Liver (tissue), 3 donors: ENCODE results near the gene HNRNPUL1.

Source experiments
- RAD21 ChIP-seq, 2 donors: IDR thresholded peaks; 2 replicates each; pipeline ENCODE4 v1.6.1; 2016; ENCODE audit warnings: antibody characterized with exemption in 2 of 2, mild to moderate bottlenecking in 2 of 2
- TF ChIP-seq, protein P1 (sequence below): IDR thresholded peaks from 2 replicates; pipeline ENCODE4 v1.6.1; 2016; ENCODE audit warnings: antibody characterized with exemption
- TF ChIP-seq, protein P2 (sequence below): fragments of 150-350 bp; IDR thresholded peaks from 2 replicates; pipeline ENCODE4 v1.5.1; 2017; ENCODE audit warnings: improper control_type of control experiment, low read depth, low read length; ENCODE audit not compliant: missing input control
- donor health status: healthy.
- donor health status: healthy.

DNA sequence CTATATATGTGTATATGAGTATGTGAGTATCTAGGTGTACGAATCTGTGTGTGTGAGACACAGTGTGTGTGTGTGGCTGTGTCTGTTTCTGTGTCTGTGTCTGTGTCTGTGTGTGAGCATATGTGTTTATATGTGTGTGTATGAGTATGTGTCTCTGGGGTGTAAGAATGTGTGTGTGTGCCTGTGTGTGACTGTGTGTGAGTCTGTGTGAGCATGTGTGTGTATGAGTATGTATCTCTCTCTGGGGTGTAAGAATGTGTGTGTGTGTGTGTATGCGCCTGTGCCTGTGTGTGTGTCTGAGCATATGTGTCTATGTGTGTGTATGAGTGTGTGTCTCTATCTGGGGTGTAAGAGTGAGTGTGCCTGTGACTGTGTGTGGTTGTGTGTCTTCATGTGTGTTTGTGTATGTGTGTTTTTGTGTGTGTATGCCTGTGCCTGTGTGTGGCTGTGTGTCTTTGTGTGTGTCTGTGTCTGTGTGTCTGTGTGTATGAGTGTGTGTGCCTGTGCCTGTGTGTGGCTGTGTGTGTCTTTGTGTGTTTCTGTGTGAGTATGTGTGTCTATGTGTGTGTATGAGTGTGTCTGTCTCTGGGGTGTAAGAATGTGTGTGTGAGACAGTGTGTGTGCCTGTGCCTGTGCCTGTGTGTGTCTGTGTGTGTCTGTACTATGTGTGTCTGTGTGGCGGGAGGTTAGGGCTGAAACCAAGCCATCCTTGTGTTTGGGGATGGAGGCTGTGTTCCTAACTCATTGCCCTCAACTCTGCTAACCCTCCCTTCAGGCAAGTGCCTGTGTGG lies 33.9 kb upstream of the HNRNPUL1 start:
- TF ChIP-seq, protein P1, sequence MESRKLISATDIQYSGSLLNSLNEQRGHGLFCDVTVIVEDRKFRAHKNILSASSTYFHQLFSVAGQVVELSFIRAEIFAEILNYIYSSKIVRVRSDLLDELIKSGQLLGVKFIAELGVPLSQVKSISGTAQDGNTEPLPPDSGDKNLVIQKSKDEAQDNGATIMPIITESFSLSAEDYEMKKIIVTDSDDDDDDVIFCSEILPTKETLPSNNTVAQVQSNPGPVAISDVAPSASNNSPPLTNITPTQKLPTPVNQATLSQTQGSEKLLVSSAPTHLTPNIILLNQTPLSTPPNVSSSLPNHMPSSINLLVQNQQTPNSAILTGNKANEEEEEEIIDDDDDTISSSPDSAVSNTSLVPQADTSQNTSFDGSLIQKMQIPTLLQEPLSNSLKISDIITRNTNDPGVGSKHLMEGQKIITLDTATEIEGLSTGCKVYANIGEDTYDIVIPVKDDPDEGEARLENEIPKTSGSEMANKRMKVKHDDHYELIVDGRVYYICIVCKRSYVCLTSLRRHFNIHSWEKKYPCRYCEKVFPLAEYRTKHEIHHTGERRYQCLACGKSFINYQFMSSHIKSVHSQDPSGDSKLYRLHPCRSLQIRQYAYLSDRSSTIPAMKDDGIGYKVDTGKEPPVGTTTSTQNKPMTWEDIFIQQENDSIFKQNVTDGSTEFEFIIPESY, result no peak
- TF ChIP-seq, protein P2, sequence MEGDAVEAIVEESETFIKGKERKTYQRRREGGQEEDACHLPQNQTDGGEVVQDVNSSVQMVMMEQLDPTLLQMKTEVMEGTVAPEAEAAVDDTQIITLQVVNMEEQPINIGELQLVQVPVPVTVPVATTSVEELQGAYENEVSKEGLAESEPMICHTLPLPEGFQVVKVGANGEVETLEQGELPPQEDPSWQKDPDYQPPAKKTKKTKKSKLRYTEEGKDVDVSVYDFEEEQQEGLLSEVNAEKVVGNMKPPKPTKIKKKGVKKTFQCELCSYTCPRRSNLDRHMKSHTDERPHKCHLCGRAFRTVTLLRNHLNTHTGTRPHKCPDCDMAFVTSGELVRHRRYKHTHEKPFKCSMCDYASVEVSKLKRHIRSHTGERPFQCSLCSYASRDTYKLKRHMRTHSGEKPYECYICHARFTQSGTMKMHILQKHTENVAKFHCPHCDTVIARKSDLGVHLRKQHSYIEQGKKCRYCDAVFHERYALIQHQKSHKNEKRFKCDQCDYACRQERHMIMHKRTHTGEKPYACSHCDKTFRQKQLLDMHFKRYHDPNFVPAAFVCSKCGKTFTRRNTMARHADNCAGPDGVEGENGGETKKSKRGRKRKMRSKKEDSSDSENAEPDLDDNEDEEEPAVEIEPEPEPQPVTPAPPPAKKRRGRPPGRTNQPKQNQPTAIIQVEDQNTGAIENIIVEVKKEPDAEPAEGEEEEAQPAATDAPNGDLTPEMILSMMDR, result no peak
- no peak for TF ChIP-seq RAD21 (IDR thresholded peaks at IDR 0.05)
